HG03097 (cell line): ENCODE measurements around the gene PDZD8.

Experiments used
- ATAC-seq: cut with Tn5 transposase; IDR thresholded peaks from one replicate; pipeline ENCODE4 v1.9.1; 2021; ENCODE audit not compliant: unreplicated experiment, low FRiP score

Gene PDZD8

DNA sequence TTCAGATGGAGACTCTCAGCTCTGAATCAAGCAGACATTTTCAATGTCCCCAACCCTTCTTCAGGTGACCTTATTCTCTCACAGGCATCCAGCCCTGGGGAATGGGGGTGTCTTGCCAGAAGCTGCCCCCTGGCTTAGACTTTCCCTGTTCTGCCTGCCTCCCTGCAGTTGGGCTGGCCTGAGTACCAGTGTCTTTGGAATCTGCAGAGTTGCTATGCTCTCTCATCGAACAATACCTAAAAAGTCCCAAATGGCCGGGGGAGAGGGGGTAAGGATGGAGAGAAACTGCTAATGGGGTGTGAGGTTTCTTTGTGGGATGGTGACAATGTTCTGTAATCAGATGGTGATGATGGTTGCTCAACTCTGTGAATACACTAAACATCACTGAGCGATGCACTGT is 113.7 kb downstream of the PDZD8 start:
- no peak for ATAC-seq

GRCh38 chr10:117260084-117260483 is 115.2 kb downstream of the PDZD8 start:
- ATAC-seq: no peak

DNA sequence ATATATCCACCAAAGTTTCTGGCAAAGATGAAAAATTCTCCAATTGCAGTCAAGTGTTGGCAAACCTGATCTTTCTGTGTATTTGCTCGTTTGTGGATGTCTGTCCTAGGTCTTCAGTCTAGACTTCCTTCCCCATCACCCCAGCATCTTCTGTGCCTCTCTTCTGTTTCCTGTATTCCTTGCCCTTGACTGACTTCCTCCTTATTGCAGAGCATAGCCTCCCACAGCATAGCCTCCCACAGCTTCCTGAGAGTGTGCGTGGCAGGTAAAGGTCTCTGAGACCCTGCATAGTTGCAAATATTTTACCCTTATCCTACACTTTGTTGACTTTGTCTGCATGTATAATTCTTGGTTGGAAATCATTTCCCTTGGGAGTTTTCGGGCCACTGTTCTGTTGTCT is 116.0 kb downstream of the PDZD8 start:
- no peak for ATAC-seq

DNA sequence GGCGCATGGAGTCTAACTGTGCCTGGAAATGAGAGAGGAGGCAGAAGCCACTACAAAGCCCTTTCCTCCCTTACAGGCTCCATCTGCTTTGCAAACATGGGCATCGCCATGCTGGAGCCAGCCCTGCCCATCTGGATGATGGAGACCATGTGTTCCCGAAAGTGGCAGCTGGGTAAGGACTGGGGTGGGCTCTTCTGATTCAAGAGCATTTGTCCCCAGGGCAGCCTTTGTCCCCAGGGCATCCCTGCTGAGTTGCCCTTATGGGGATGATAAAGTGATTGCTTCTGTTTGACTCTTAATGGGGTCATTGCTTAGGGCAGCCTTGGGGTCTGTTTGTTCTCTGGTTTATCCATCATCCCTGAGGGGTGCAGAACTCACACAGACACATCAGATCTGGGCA is 117.5 kb downstream of the PDZD8 start:
- no peak for ATAC-seq

DNA sequence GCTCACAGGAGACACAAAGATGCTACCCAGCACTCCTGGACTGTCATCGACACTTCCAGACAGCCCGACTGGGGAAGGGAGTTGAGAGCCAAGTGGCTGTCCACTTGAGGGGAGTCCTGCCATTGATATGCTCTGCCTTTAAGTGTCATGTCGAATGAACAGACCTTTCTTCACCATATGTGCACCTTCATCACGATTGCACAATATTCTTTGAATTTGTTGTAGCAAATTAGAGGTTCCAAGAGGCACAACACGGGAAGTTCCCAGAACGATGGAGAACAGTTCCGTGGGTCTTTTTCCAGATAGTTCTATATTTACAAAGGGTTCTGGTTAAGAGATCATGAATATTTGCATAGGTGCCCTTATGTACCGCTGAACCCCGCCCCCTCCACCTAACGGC is 118.3 kb downstream of the PDZD8 start:
- no peak for ATAC-seq

DNA sequence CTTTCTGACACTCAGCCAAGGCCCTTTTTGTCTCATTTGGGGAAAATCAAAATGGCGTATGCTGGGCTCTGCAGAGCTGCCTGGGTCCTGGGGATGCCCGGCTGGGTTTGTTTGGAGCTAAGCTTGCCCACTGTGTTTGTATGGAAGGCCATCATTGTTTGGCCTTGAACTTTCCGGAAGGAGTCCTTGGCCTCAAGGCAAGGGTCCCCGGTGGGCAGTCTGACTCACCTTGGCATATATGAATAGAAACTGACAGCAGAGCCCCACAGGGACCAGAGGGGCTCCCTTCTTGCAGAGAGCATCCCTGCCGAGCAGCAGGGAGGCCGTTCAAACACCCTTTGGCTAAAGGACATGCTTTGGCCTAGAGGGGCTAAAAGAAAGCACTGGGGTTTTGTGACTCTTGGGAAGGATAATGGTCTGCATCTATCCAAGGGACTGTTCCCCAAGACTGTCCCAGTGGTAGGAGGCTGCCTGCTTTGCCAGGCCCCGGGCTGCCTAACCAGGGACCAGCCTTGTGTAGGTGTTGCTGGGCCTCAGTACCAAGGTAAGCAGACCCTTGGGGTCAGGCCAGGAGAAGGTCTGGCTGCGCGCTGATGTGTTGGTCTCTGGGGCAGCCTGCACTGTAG is 119.3 kb downstream of the PDZD8 start:
- ATAC-seq: no peak

- ATAC-seq: no peak
Observed at GRCh38 chr10:117254774-117255735, 120.2 kb downstream of the PDZD8 start.

DNA sequence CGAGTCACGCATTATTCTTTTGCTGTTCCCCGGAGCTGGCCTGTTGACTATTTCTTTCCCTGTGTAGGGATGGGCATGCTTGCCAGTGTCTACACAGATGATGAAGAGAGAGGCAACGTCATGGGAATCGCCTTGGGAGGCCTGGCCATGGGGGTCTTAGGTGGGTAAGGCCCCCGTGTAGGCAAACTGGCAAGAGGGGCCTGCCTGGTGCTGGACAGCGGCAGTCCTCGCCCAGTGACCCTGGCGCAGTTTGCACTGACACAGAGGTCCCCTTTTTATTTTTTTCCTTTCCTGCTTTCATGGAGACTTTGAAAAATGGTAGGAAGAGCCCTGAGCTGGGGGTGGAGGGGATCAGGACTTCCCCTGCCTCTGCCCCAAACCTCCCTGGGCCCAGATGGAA is 120.9 kb downstream of the PDZD8 start:
- no peak for ATAC-seq

- no peak for ATAC-seq
Observed at GRCh38 chr10:117253908-117254307, 121.3 kb downstream of the PDZD8 start.

DNA sequence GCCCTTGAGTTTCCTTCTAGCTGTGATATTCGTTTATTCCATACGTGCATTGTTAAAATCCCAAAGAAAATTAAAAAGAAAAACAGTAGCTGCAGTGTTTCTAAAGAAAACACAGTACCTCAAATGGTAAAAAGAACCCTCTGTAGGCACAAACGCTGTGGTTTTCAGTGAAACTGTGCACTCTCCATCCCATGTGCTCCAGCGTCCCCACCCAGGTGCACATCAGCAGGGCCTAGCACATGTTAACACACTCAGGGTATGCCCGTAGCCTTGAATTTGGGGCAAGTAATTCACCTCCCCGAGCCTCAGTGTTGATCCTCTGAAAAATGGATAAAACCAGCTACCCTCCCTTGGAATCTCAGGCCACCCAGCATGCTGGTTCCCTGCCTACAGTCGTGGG is 124.8 kb downstream of the PDZD8 start:
- ATAC-seq: no peak

GRCh38 chr10:117249493-117250093 is 125.6 kb downstream of the PDZD8 start:
- ATAC-seq: peak; percentile 74

- no peak for ATAC-seq
Observed at GRCh38 chr10:117248750-117249465, 126.3 kb downstream of the PDZD8 start.

- no peak for ATAC-seq
Observed at GRCh38 chr10:117246997-117247671, 128.1 kb downstream of the PDZD8 start.

DNA sequence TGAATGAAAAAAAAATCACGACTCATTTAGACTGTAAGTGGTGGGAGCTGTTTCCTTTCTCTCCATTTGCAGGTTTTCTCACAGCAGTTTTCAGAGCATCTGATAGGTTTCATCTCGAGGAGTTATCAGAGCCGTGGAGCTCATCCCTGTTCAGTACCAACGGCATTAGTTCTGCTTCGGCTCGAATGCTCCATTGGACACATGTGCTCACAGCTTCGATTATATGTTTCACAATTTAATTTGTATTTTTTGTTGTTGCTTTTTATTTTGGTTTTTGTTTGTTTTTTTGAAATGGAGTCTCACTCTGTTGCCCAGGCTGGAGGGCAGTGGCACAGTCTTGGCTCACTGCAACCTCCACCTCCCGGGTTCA is 132.8 kb downstream of the PDZD8 start:
- ATAC-seq: no peak

GRCh38 chr10:117241541-117242462 is 133.4 kb downstream of the PDZD8 start:
- no peak for ATAC-seq

- no peak for ATAC-seq
Observed at GRCh38 chr10:117240621-117241529, 134.4 kb downstream of the PDZD8 start, which contains the start of gene SLC18A2. Gene SLC18A2 (plus strand): TSS chr10:117241114. CDS start chr10:117241694, 580 bp downstream.

DNA sequence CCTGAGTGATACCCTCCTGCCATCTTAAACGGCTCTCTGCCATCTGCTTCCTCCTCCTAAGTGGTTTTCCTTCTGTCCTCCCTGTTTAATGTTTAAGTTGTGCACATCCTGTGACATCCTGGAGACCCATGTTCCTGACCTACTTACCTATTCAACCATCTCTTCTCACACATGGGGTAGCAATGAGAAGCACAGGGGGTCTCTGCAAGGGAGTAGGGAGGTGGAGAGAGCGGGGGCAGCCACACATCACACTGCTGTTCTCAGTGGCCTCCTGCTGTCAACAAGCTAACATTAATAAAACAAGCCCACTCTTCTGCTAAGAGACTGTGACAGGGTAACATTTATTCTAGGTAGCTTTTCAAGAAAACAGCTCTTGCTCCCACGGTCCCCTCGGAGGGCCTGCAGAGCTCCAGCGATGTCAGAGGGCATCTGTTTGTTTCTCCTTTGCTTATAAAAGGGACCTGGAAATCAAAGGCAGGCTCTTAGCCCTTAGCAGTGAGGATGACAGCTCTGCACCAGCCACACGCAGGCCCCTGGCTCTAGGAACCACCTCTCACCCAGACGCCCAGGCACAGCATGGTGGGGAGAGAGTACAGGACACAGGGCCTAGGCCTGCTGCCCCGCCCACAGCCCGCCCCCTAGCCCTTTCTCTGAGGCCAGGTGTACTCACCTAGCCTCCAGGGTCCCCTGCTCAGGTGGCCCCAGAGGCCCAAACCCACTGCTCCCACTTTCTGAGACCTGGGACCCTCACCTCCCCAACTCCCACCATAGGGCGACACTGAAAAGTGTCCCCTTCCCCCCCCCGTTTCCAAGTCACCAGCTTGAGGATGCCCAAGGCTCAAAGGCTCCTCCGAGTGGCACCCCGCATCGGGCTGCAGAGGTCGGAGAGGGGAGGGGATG is 135.3 kb downstream of the PDZD8 start:
- no peak for ATAC-seq
